ENCODE data around the gene FCHO1. TPM values are rescaled to one million over a fixed set of nuclear protein-coding genes. Genes with fewer than 3 reads are reported as not detected.
A peak's percentile ranks its signal among the peaks of the same experiment; 100 is the strongest.

FCHO1 gene
- polyA plus RNA-seq, 3 donors, result 2.5 to 2.7 (median 2.5) TPM

DNA sequence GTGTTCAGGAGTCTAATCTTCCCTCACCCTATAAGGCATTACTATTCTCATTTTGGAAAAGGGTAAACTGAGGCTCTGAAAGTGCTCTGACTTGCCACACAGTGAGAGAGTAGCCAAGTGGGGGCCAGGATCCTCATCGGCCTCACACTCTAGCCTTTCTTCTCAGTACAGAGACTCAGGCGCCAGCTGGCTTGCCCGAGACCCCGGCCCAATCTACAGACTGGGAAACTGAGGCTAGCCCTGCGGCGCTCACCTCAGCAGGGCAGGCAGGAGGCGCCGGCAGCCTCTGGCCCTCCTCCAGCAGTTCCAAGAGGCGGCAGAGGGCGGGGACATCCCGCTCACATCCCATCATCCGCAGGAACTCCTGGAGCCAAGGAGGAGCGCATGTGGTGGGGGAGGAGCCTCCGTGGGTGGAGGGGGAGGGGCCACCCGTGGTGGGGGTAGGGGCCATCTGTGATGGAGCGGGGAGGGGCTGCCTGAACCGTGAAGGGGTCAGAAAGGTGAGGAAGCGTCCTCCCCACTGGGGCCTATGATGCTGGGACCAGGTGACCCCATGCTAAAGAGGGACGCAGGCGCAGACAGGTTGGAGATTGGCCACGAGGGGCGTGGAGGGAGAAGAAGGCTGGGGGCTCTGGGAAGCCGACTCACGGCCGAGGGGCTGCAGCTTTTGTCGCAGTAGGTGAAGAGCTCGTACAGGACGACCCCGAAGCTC lies 78.7 kb downstream of the FCHO1 start:
- DNase-seq, result peak; percentile 36

DNA sequence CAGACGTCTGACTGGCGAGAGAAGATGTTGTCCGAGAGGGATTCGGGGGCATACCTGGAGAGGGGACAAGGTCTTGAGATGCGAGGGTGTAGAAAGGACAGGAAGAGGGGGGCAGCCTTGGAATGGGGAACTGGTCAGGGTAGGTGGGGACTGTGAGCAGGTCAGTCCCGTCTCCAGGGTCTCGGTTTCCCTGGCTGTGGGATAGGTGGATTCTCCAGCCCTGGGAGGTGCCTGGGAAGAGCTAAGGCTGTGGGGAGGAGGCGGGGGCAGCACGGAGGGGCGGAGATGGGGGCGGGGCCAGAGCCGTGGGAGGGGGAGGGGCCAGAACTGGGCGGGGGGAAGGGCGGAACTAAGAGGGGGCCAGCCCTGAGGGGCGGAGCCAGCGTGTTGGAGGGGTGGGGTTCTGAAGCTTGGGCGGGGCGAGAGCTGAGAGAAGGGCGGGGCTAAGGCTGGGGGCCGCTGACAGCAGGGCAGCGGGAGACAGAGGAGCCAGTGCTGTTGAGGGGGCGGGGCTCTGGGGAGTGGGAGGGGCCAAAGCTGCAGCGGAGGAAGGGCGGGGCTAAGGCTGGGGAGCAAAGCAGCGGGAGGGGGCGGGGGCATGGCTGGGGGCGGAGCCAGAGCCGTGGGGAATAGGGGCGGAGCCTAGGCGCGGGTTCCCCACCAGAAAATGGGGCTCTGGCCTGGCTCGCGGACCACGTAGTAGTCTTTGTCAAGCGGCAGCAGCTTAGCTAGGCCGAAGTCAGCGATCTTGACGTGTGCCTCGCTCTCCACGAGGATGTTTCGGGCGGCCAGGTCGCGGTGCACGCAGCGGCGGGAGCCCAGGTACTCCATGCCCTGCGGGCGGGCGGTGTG lies 79.5 kb downstream of the FCHO1 start:
- DNase-seq, result peak; percentile 69

DNA sequence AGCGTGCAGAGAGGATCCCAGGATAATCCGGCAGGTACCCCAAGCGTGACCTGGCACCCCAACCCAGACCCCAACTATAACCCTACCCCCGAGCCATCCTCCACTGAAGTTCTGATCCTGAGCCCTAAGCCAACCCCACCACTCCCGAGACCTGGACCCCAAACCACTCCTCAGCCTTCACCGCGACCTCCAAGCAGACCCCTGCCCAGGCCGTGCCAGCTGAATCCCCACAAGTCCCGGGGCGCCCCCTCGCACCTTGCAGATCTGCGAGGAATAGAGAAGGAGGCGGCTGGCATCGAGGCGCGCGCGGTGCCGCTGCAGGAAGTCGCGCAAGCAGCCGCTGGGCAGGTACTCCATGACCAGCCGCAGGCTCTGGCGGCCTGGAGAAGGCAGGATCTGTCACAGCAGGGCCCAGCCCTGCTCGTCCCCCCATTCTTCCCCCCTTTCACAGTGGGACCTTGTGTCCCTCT lies 80.2 kb downstream of the FCHO1 start:
- DNase-seq, result no peak

DNA sequence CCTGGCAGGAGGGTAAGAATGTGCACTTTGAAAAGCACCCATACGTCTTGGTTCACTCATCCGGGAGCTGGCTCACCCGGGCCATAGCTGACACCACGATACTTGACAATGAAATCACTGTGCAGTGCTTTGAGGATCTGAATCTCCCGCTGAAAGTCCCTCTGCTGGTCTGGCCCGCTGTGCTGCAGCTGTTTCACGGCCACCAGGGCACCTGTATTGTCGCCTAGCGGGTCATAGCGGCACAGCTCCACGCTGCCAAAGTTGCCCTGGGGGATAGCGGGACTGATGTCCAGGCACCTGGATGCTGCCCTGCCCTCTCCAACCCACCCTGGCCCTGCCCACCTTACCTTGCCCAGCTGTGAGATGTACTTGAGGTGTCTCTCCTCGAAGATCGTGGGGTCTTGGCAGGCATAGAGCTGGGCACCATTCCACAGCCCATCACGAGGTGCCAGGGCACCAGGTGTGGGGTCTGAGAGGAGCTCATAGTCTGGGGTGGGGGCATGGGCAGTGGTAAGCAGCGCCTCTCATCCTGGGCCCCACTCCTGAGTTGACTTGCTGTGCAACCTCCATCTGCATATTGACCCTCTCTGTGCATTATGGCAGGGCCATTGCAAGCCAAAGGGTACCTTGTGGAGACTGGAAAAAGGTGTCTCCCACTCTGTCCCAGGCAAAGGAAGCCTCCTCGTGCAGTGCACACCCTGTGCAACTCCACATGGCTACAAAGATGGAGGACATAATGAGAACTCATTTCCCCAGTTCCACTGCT lies 81.3 kb downstream of the FCHO1 start:
- DNase-seq, result no peak

DNA sequence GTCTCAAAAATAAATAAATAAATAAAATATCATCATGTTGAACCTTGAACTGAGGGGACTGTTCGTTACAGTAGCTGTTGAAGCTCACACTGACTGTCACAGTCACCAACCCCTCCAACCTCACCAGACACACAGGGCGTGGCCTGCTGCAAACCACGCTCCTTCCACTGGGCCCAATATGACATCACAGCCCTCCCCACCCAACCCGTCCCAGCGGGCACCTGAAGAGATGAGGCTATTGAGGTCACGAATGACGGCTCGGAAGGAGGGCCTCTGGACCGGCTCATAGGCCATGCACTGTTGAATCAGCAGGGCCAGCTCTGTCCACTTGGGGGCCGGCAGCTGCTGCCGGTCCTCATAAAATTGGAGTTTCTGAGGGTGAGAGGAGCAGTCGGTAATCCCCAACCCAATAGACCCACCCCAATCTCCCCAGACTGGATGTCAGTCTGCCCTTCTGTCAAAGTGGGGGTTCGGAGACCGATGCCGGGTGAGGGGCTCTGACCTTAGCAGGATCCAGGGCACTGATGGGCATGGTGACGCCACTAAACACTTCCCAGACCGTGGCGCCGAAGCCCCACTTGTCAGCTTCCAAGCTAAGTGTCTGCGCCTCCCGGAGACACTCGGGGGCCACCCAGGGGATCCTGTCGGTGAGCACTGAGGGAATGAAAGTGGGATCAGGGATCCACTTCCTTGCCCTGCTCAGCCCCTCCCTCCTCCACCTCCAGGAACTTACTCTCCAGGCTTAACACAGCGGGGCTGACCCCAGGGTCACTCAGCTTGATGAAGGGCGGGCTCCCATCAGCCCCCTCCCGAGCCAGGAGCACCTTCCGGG lies 83.3 kb downstream of the FCHO1 start:
- DNase-seq, result no peak

DNA sequence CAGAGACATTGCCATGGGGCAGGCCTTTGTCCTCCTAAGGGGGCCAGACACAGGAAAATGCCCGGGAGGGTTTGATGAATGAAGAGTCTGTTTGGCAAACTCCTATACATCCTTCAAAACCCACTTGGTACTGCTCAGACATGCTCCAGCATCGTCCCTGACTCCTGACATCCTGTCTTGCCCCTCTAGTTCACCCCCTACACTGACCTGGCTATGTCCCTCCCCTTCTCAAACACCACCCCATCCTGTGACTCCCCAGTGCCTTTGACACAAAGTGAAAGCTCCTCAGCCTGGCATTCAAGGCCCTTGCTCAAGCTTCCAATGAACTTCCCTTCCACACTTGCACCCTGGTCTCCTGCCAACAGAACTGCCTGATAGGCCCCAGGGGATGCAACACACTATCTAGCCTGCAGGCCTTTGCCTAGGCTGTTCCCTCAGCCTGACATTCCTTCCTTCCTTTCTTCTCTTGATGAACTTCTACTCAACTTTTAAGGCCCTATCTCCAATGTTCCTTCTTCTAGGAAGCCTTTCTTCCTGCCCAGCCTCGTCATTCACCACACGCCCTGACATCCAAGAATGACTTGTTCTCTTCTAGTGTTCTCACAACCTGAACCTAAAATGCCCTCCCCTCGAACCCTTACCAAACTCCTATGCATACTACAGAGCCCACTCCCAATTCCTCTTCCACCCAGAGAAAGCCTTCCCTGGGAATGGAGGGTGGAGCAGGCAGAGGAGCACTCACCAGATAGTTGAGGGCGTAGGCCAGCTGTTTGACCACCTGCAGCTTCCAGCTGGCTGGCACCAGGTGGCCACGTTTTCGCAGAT lies 84.1 kb downstream of the FCHO1 start:
- no peak for DNase-seq

DNA sequence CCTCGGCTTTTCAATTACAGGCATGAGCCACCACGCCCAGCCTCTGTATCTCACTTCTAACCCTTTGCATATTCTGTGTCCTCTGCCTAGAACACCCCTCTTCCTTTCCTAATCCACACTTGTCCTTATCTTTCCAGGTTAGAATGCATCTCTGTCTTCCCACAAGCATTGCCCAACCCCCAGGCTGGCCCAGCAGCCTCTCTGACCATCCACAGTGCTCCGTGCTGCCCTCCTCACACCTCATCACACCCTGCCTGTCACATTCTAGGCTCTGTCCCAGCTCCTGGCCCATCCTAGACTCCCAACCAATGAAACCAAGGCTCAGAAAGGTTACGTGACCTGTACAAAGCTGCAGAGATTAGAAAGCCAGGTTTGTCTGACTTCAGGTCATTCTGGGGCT lies 85.3 kb downstream of the FCHO1 start:
- no peak for DNase-seq

DNA sequence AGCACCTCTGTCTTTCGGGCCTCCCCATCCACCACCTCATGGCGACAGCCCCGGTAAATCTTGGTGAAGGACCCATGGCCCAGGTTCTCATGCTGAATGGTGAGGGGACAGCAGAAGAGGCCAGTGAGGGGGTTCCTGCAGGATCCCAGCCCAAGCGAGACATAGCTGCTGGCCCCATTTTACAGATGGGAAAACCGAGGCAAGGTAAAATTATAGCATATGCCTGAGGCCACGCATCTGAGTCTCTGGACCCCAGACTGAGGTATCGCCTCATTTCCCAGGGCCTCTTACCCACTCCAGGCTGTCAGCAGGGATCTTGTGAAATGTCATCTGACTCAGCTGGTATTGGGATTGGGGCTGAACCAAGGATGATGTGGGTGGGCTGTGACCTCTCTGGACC lies 86.7 kb downstream of the FCHO1 start:
- DNase-seq, result no peak

Other genes starting within 250 kb of the FCHO1 start
- gene PGLS, start 239.8 kb upstream of the FCHO1 start, polyA plus RNA-seq (ENCODE audit: insufficient read length in 3 of 3), result 10 to 100 TPM; 74.5 to 92.6 (median 86.3) TPM
- 10 to 100 TPM; 52.1 to 63.5 (median 53.2) TPM for gene COLGALT1, start 195.8 kb upstream of the FCHO1 start, polyA plus RNA-seq (ENCODE audit: insufficient read length in 3 of 3)
- gene UNC13A, start 63.1 kb upstream of the FCHO1 start, polyA plus RNA-seq (ENCODE audit: insufficient read length in 3 of 3), result under 1 TPM; 0.16 to 0.26 (median 0.21) TPM
- 10 to 100 TPM; 34.7 to 50.9 (median 43.6) TPM for gene MAP1S, start 32.0 kb upstream of the FCHO1 start, polyA plus RNA-seq (ENCODE audit: insufficient read length in 3 of 3)
- 10 to 100 TPM in 1 of 3 donors, 1 to 10 TPM in 2; 8.7 to 13.3 (median 8.8) TPM for gene B3GNT3, start 43.7 kb downstream of the FCHO1 start, polyA plus RNA-seq (ENCODE audit: insufficient read length in 3 of 3)
- under 1 TPM in 2 of 3 donors, not detected in 1; 0.26 to 0.47 TPM for gene INSL3, start 70.0 kb downstream of the FCHO1 start, polyA plus RNA-seq (ENCODE audit: insufficient read length in 3 of 3)
- gene JAK3, start 96.5 kb downstream of the FCHO1 start, polyA plus RNA-seq (ENCODE audit: insufficient read length in 3 of 3), result 1 to 10 TPM; 3.2 to 5.0 (median 3.8) TPM
- 1,000 to 10,000 TPM; 1,096 to 1,423 (median 1,285) TPM for gene RPL18A, start 108.4 kb downstream of the FCHO1 start, polyA plus RNA-seq (ENCODE audit: insufficient read length in 3 of 3)
- gene SLC5A5, start 120.5 kb downstream of the FCHO1 start, polyA plus RNA-seq (ENCODE audit: insufficient read length in 3 of 3), result under 1 TPM in 2 of 3 donors, not detected in 1; 0.06 to 0.09 TPM
- gene CCDC124, start 181.5 kb downstream of the FCHO1 start, polyA plus RNA-seq (ENCODE audit: insufficient read length in 3 of 3), result 10 to 100 TPM; 69.1 to 95.5 (median 76.6) TPM
- 1 to 10 TPM; 5.1 to 8.6 (median 7.4) TPM for gene KCNN1, start 215.6 kb downstream of the FCHO1 start, polyA plus RNA-seq (ENCODE audit: insufficient read length in 3 of 3)

All from renal pelvis (tissue), 4 donors.